Measurements from ENCODE around the gene CRYBA2. TPM values are rescaled to one million over a fixed set of nuclear protein-coding genes. Genes with fewer than 3 reads are reported as not detected.

Gene CRYBA2
- total and polyA plus RNA-seq, 9 of the 15 experiments (the other 6 are each of a cell fraction or from before 2014, with no cell fraction given) = 0.11 to 1.8 (median 0.62) TPM; not detected in 5

GRCh38 chr2:219010873-219011272, 17.7 kb upstream of the CRYBA2 start:
- no peak overlapping the region for H3K27ac ChIP-seq (ENCODE audit: extremely low read depth, low read depth, low read length)
- no peak overlapping the region for H3K9ac ChIP-seq (ENCODE audit: insufficient read depth in 1 of 2, low read depth in 2 of 2, low read length in 2 of 2)
- ATAC-seq (no peak), FAIRE-seq (no peak), DNase-seq (ENCODE audit: extremely low read depth in 1 of 4, low spot score in 3 of 4) (no peak)
- H3K9me3 ChIP-seq (replicated peaks; ENCODE audit: control insufficient read depth, insufficient read depth, low read depth, low read length) = no peaks in the 10 kb centered on the region
- no peaks in the 10 kb centered on the region for H3K36me3 ChIP-seq (ENCODE audit: control insufficient read depth, insufficient read depth, low read length)
- H3K79me2 ChIP-seq (ENCODE audit: control insufficient read depth, insufficient read depth, low read length) = no peaks in the 10 kb centered on the region
- no peak overlapping the region for H3K4me3 ChIP-seq
- peaks cover 1% of the 10 kb centered on the region for H3K9me1 ChIP-seq (ENCODE audit: control insufficient read depth, insufficient read depth, low read length)
- H3K4me1 ChIP-seq (replicated peaks in 1 of 2; ENCODE audit: control insufficient read depth in 2 of 2, insufficient read depth in 2 of 2, low read length in 2 of 2) = no peaks in the 10 kb centered on the region; a peak in 1 of 5 replicates
- no peaks in the 10 kb centered on the region; the same call in 1 of the 2 replicates for H4K20me1 ChIP-seq (replicated peaks; ENCODE audit: control insufficient read depth, insufficient read depth, low read length)
- 4% methylated on average over 5 of the region's 5 CpGs for WGBS (ENCODE audit: insufficient coverage, low coverage, missing lambda C conversion rate)
- H3K27me3 ChIP-seq (ENCODE audit: control insufficient read depth in 2 of 2, insufficient read depth in 2 of 2, low read length in 2 of 2) = peaks cover 0 to 18% of the 10 kb centered on the region in 2 experiments; a peak in 2 of 5 replicates
- in situ Hi-C loops (cut with MboI) (no loop called here), intact Hi-C loops (cut with micrococcal nuclease) (no loop called here)
- ChIA-PET CTCF (ENCODE audit: low intra/inter-chr PET ratio) (no interaction called here), POLR2A (interaction anchor here (0.6 kb wide), 1 partner anchor 228 kb away, joined by 3 read pairs; no protein-coding TSS in a partner anchor)
- H2AFZ ChIP-seq (ENCODE audit: low read depth, low read length) = no peak overlapping the region
- no peak overlapping the region for H3K4me2 ChIP-seq (ENCODE audit: insufficient read depth, low read length)
- BruUV-seq (replicated peaks) = no TSS peak
- TF ChIP-seq YY1 (IDR thresholded peaks at IDR 0.05; ENCODE audit: borderline replicate concordance in 1 of 3, control insufficient read depth in 1 of 3, extremely low read depth in 1 of 3, insufficient read depth in 3 of 3, insufficient read length in 1 of 3, insufficient replicate concordance in 2 of 3, low read depth in 1 of 3, low read length in 2 of 3) (no peak), BCLAF1 (IDR thresholded peaks at IDR 0.05; ENCODE audit: borderline replicate concordance in 1 of 2, control insufficient read depth in 1 of 2, low read depth in 2 of 2, low read length in 1 of 2) (no peak), POLR2AphosphoS5 (IDR thresholded peaks at IDR 0.05; ENCODE audit: control insufficient read depth, insufficient read depth, low read depth, low read length) (no peak), ZBTB11 (CRISPR knock-in tag; IDR thresholded peaks at IDR 0.05) (no peak), NR4A1 (CRISPR knock-in tag; IDR thresholded peaks at IDR 0.05) (no peak), NR4A1 (tag; IDR thresholded peaks at IDR 0.05) (no peak), CREB5 (CRISPR knock-in tag; IDR thresholded peaks at IDR 0.05) (no peak), MAX (CRISPR knock-in tag; IDR thresholded peaks at IDR 0.05) (no peak), SAFB (IDR thresholded peaks at IDR 0.05; ENCODE audit: borderline replicate concordance, low read depth, low read length) (no peak), HDAC6 (IDR thresholded peaks at IDR 0.05; ENCODE audit: low read depth, low read length) (no peak)

Data from K562 (cell line).